Large intestine (tissue), 3 donors: ENCODE results near the gene PLXNC1. TPM values are rescaled to one million over a fixed set of nuclear protein-coding genes. Genes with fewer than 3 reads are reported as not detected.

Experiments
- DNase-seq, 2 donors: peaks; one replicate each; pipeline versions ENCODE4 v3.0.0 to v3.0.0-alpha.2; 2013
- H3K27ac ChIP-seq: one replicate; pipeline ENCODE4 v1.5.1; 2013; ENCODE audit warnings: low read length
- H3K27me3 ChIP-seq: 2 replicates; pipeline ENCODE4 v1.6.1; 2013; ENCODE audit warnings: low read length; ENCODE audit not compliant: control insufficient read depth, insufficient read depth
- H3K36me3 ChIP-seq: 2 replicates; pipeline ENCODE4 v1.6.1; 2013; ENCODE audit warnings: low read length; ENCODE audit not compliant: control insufficient read depth, insufficient read depth
- H3K4me1 ChIP-seq: one replicate; pipeline ENCODE4 v1.6.1; 2013; ENCODE audit warnings: low read length; ENCODE audit not compliant: control insufficient read depth, insufficient read depth
- H3K4me3 ChIP-seq: one replicate; pipeline ENCODE4 v1.5.1; 2013; ENCODE audit warnings: low read length
- H3K9me3 ChIP-seq: one replicate; pipeline ENCODE4 v1.6.1; 2013; ENCODE audit warnings: mild to moderate bottlenecking, low read depth, low read length, moderate library complexity; ENCODE audit not compliant: control insufficient read depth
- WGBS: methylation state at CpG from one replicate; pipeline ENCODE4 v1.1.5; 2013; ENCODE audit warnings: low lambda C conversion rate; ENCODE audit not compliant: insufficient coverage; 5-methylcytosine and 5-hydroxymethylcytosine counted together
- polyA plus RNA-seq: library from polyadenylated mRNA; unstranded; fragments of 120-200 nt; gene quantifications from one replicate; pipeline ENCODE4 v1.2.1, GENCODE V29; 2013

Gene PLXNC1
- polyA plus RNA-seq, 1 donor = 20.3 TPM

DNA sequence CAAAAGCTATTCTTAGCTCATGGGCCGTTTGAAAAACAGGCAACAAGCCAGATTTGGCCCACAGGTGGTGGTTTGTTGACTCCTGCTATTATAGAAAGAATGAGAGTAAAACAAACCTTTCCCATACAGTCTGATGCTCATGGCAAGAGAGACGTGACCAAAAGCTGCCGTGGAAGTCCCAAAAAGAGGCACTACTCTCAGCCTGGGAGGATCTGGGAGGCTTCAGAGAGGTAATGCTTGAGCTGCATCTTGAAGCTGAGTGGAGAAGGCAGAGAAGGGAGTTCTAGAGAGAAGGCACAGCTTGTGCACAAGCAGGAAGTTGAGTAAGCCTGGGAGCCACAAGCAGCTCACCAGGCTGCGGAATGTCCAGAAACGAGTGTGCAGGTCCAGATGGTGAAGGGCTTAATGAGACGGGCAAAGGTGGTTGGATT is 9.6 kb downstream of the PLXNC1 start:
- Histone ChIP-seq H3K4me3 (no peak overlapping the region), H3K36me3 (no peaks in the 10 kb centered on the region), H3K9me3 (no peaks in the 10 kb centered on the region), H3K27me3 (no peaks in the 10 kb centered on the region), H3K4me1 (peaks cover 9% of the 10 kb centered on the region), H3K27ac (no peak overlapping the region)
- WGBS = 82% methylated on average over 3 of the region's 6 CpGs
- DNase-seq = no peak

GRCh38 chr12:94158666-94159065 is 10.3 kb downstream of the PLXNC1 start:
- H3K4me3 ChIP-seq = no peak overlapping the region

DNA sequence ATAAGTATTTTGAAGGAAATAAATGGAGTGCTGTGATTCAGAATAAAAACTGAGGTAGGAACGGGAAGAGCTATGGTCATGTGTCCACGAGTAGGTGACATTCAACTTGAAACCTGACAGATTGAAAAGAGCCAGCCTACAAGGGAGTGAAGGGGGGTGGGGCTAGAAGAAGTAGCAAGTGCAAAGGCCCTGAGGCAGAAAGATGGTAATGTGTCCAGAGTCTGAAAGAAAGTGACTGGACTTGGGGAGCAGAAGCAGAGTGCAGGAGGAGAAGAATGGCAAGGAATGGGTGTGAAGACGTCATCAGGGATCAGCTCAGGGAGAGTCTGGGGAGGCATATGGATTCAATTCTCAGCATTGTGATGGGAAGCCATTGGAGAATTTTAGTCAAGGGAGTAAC is 13.7 kb downstream of the PLXNC1 start:
- no peak overlapping the region for H3K4me3 ChIP-seq
- no peaks in the 10 kb centered on the region for H3K36me3 ChIP-seq
- H3K9me3 ChIP-seq = no peaks in the 10 kb centered on the region
- WGBS = 100% methylated on average over 2 of the region's 3 CpGs
- no peaks in the 10 kb centered on the region for H3K27me3 ChIP-seq
- H3K27ac ChIP-seq = no peak overlapping the region
- H3K4me1 ChIP-seq = no peaks in the 10 kb centered on the region
- DNase-seq = no peak

More at GRCh38 chr12:94158666-94159065, 10.3 kb downstream of the PLXNC1 start:
- Histone ChIP-seq H3K27me3 (no peaks in the 10 kb centered on the region), H3K36me3 (no peaks in the 10 kb centered on the region), H3K27ac (no peak overlapping the region), H3K4me1 (peaks cover 2% of the 10 kb centered on the region), H3K9me3 (no peaks in the 10 kb centered on the region)
- DNase-seq = no peak
- no CpG with 5 or more reads among the region's 8 CpGs for WGBS

DNA sequence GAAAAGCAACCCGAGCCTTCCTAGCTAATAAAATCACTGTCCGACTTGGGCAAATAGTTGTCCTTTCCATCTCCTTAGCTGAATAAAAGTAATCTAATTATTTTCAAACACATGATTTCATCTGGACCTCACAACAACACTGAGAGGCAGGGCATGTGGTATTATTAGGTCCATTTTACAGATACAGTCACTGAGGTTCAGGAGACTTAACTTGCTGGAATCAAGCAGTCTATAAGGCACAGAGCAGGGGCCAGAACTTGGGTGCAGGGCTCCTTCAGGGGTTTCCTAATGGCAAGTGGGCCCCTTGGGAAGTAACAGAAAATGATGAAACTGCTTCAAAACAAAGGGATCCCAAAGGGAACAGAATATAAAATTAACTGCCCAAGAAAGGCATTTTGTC is 15.5 kb downstream of the PLXNC1 start:
- WGBS = no CpG with 5 or more reads among the region's 2 CpGs
- Histone ChIP-seq H3K4me1 (peaks cover 5% of the 10 kb centered on the region), H3K36me3 (no peaks in the 10 kb centered on the region), H3K9me3 (no peaks in the 10 kb centered on the region), H3K4me3 (no peak overlapping the region), H3K27ac (no peak overlapping the region), H3K27me3 (no peaks in the 10 kb centered on the region)
- no peak for DNase-seq

GRCh38 chr12:94165138-94165537 is 16.8 kb downstream of the PLXNC1 start:
- Histone ChIP-seq H3K27me3 (no peaks in the 10 kb centered on the region), H3K27ac (no peak overlapping the region), H3K9me3 (no peaks in the 10 kb centered on the region), H3K4me1 (peaks cover 5% of the 10 kb centered on the region), H3K4me3 (no peak overlapping the region), H3K36me3 (no peaks in the 10 kb centered on the region)
- 63% methylated on average over 3 of the region's 4 CpGs for WGBS
- DNase-seq = no peak

DNA sequence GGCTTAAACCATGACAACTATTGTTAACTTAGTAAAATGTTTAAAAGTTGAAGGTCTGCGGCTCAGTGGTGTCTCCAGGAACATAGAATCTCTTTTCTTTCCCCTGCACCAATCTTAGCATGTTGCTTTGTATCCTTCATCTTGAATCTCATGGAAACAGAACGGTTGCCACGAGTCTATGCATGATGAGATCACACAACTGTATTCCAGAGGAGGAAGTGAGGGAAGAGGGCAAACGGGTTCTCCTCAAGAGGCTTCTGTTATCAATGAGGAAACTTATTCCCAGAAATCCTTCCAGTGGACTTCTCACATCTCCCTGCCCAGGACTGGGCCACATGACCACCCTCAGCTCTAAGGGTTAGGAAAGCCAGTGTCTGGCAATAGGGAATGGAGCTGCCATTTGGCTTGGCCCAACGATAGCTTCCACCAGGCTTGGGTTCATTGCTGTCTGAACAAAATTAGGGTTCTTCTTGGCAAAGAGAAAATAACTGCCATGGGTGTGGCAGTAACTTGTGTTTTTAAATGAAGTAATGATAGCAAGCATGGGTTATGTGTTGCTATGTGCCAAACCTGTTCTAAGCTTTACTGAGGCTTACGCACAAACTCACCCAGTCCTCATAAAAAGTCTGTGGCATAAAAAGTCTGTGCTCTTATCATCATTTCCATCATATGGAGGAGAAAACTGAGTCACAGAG is 17.4 kb downstream of the PLXNC1 start:
- no peak for DNase-seq
- H3K27ac ChIP-seq = no peak overlapping the region
- WGBS = 100% methylated on average over 1 of the region's 6 CpGs
- no peaks in the 10 kb centered on the region for H3K27me3 ChIP-seq
- H3K4me1 ChIP-seq = peaks cover 5% of the 10 kb centered on the region
- H3K9me3 ChIP-seq = no peaks in the 10 kb centered on the region
- no peak overlapping the region for H3K4me3 ChIP-seq
- H3K36me3 ChIP-seq = no peaks in the 10 kb centered on the region

DNA sequence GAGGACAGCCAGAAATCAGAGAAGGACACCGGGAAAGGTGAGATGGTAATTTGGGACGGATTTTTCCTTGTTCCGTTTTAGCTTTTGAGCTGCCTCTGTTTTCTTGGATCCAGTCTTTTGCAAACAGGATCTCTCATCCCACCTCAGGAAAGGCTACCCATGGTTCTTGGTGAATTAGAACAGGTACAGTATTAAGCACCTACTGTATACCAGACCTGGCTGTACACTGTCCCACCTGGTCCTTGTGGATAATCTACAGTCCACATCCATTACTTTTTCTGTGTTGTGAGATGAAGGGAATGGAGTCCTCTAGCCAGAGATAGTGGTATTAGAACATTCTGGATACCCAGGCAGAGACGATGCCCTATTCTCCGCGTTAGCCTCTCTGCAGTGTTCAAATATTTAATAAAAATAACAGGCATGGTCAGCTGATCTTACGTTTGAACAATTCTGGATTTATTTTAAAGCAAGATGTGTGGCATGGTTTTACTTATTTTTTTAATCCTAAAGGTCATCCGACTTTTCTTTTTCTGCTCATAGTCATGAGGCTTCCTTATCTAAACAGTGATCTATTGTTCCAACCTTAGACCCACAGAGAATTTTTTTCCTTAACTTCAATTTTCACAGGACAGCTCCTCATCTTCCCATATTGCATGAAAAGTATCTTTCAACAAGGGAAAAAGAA is 18.8 kb downstream of the PLXNC1 start:
- Histone ChIP-seq H3K4me3 (no peak overlapping the region), H3K4me1 (peaks cover 5% of the 10 kb centered on the region), H3K36me3 (peaks cover 9% of the 10 kb centered on the region)

GRCh38 chr12:94167756-94168416 is 19.5 kb downstream of the PLXNC1 start:
- no peak for DNase-seq
- 60% methylated on average over 2 of the region's 9 CpGs for WGBS
- Histone ChIP-seq H3K4me3 (no peak overlapping the region), H3K27me3 (no peaks in the 10 kb centered on the region), H3K27ac (no peak overlapping the region), H3K9me3 (no peaks in the 10 kb centered on the region), H3K4me1 (peaks cover 5% of the 10 kb centered on the region), H3K36me3 (peaks cover 9% of the 10 kb centered on the region)

More for the DNA sequence above, 18.8 kb downstream of the PLXNC1 start:
- WGBS = 93% methylated on average over 5 of the region's 8 CpGs
- DNase-seq = no peak
- Histone ChIP-seq H3K9me3 (no peaks in the 10 kb centered on the region), H3K27me3 (no peaks in the 10 kb centered on the region), H3K27ac (no peak overlapping the region)

DNA sequence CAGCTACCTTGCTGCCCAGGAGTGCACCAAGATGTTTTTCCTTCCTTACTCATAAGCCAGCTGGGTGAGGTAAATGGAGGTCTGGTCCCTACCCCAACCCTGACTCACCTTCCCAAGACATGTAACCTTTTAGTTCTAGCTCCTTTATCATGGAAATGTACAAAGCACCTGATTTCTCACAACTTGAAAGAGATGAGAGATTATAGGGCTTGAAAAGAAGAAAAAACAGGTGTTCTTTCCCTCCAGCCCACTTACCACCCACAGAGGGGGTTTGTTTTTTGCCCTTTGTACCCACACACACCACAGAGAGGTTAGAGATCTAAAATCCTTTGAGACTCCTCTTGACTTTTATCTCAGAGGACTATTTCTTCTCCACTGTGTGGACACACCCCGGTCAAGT is 21.1 kb downstream of the PLXNC1 start:
- WGBS = no CpG with 5 or more reads among the region's 1 CpG
- Histone ChIP-seq H3K4me3 (no peak overlapping the region), H3K27ac (no peak overlapping the region), H3K36me3 (peaks cover 9% of the 10 kb centered on the region), H3K9me3 (no peaks in the 10 kb centered on the region), H3K27me3 (no peaks in the 10 kb centered on the region), H3K4me1 (peaks cover 5% of the 10 kb centered on the region)
- DNase-seq = no peak

DNA sequence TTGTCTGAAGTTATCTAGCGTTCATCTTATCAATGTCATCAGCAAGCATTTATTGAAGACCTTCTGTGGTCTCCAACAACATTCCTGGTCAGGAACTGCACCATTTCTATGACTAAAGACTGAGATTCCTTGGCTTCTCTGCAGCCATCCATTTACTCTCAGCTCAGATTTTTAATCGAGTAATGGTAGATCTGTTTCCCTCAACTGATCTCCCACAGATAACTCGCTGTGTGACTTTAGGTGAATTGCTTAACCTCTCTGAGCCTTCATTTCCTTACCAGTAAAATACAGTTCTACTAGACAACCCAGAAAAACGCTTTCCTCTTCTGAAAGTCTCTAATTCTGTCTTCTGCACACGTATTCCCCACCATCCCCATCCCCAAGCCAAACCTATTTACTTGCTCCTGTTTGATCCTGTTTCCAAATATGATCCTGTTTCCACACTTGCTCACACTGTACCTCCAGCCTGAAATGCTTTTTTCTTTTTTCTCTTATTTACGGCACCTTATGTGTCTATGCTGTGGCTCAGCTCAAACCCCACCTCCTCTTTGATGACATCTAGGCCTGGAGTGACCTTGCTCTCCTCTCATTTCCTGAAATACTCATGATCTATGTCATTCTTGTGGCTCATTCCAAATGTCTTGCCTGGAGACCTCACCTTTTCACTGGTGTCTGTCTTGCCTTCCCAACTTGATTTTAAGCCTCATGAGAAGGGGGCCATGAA is 21.8 kb downstream of the PLXNC1 start:
- H3K4me3 ChIP-seq = no peak overlapping the region
- H3K4me1 ChIP-seq = peaks cover 5% of the 10 kb centered on the region
- DNase-seq = no peak
- peaks cover 9% of the 10 kb centered on the region for H3K36me3 ChIP-seq
- 50% methylated on average over 3 of the region's 6 CpGs for WGBS
- no peak overlapping the region for H3K27ac ChIP-seq
- no peaks in the 10 kb centered on the region for H3K9me3 ChIP-seq
- H3K27me3 ChIP-seq = no peaks in the 10 kb centered on the region
